ENCODE measurements around the gene TRAPPC13.
A peak's percentile ranks its signal among the peaks of the same experiment; 100 is the strongest.

DNA sequence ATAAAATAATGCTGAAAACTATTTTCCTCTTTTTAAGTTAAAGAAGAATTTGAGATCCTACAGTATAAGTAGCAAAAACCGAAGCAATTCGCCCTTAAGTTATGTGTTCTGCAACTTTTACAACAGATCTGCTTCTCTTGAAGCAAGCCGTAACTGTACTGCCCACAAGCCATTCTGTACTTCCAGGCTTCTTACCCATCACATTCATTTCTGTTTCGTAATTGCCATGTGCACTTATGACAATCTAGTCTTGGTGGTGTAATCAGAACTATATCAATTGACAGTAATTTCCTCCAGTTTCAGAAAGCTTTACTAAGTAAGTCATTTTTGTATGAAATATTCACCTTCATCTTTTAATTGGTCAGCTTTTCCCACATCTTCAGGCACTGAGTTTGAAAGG, 83.3 kb downstream of the TRAPPC13 start:
- TF ChIP-seq, protein P1, sequence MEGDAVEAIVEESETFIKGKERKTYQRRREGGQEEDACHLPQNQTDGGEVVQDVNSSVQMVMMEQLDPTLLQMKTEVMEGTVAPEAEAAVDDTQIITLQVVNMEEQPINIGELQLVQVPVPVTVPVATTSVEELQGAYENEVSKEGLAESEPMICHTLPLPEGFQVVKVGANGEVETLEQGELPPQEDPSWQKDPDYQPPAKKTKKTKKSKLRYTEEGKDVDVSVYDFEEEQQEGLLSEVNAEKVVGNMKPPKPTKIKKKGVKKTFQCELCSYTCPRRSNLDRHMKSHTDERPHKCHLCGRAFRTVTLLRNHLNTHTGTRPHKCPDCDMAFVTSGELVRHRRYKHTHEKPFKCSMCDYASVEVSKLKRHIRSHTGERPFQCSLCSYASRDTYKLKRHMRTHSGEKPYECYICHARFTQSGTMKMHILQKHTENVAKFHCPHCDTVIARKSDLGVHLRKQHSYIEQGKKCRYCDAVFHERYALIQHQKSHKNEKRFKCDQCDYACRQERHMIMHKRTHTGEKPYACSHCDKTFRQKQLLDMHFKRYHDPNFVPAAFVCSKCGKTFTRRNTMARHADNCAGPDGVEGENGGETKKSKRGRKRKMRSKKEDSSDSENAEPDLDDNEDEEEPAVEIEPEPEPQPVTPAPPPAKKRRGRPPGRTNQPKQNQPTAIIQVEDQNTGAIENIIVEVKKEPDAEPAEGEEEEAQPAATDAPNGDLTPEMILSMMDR (IDR thresholded peaks at IDR 0.05; ENCODE audit: low read depth, low read length): no peak
- no peak for TF ChIP-seq POLR2A (IDR thresholded peaks at IDR 0.05; ENCODE audit: extremely low read depth, insufficient read length)
- TF ChIP-seq, protein P2, sequence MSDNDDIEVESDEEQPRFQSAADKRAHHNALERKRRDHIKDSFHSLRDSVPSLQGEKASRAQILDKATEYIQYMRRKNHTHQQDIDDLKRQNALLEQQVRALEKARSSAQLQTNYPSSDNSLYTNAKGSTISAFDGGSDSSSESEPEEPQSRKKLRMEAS (IDR thresholded peaks at IDR 0.05; ENCODE audit: low read depth, low read length): peak; percentile 82
